DOHH2 (cell line): Measurements from ENCODE around the gene EFCAB12.
"Not testable (repeated sequence)": the region's sequence is repeated elsewhere in the genome, so short reads cannot be mapped to it uniquely, and the experiment has no call there.

Experiments
- H3F3A ChIP-seq: fragments of 200-600 bp; sonication (generic), shearing (Covaris generic); 2 replicates; pipeline ENCODE4 v1.6.0; 2016; ENCODE audit warnings: antibody characterized with exemption, mild to moderate bottlenecking; ENCODE audit not compliant: control insufficient read depth, insufficient read depth
- H3K27ac ChIP-seq: fragments of 200-600 bp; sonication (generic); 2 replicates; pipeline ENCODE4 v1.5.1; 2014; ENCODE audit warnings: low read depth, mild to moderate bottlenecking, low read length, moderate library complexity
- H3K27me3 ChIP-seq: fragments of 200-600 bp; sonication (generic); 2 replicates; pipeline ENCODE4 v1.6.1; 2014; ENCODE audit warnings: mild to moderate bottlenecking, low read length, mixed read lengths; ENCODE audit not compliant: control insufficient read depth
- H3K36me3 ChIP-seq: fragments of 200-600 bp; sonication (generic); 2 replicates; pipeline ENCODE4 v1.6.1; 2014; ENCODE audit warnings: mild to moderate bottlenecking, low read length, moderate library complexity, mixed read lengths; ENCODE audit not compliant: control insufficient read depth
- H3K4me1 ChIP-seq: fragments of 200-600 bp; sonication (generic); 2 replicates; pipeline ENCODE4 v1.6.1; 2014; ENCODE audit warnings: mild to moderate bottlenecking, low read length, mixed read lengths; ENCODE audit not compliant: control insufficient read depth
- H3K4me2 ChIP-seq: fragments of 200-600 bp; sonication (generic); 2 replicates; pipeline ENCODE4 v1.6.0; 2014; ENCODE audit warnings: mild to moderate bottlenecking, low read length, moderate library complexity
- H3K4me3 ChIP-seq: fragments of 200-600 bp; sonication (generic); 2 replicates; pipeline ENCODE4 v1.5.1; 2014; ENCODE audit warnings: mild to moderate bottlenecking, low read length, mixed read lengths
- H3K79me2 ChIP-seq: fragments of 200-600 bp; sonication (generic); 2 replicates; pipeline ENCODE4 v1.6.1; 2014; ENCODE audit warnings: mild to moderate bottlenecking, low read length, mixed read lengths; ENCODE audit not compliant: control insufficient read depth
- H3K9me2 ChIP-seq: fragments of 200-600 bp; sonication (generic); replicated peaks from 2 replicates; pipeline ENCODE4 v1.6.1; 2014; ENCODE audit warnings: mild to moderate bottlenecking, low read length, mixed read lengths; ENCODE audit not compliant: control insufficient read depth
- H3K9me3 ChIP-seq: fragments of 200-600 bp; sonication (generic); 2 replicates; pipeline ENCODE4 v1.6.1; 2014; ENCODE audit warnings: antibody characterized with exemption, low read length, mixed read lengths; ENCODE audit not compliant: control insufficient read depth, insufficient read depth
- H4K20me1 ChIP-seq: fragments of 200-600 bp; sonication (generic); 2 replicates; pipeline ENCODE4 v1.6.0; 2014; ENCODE audit warnings: low read depth, mild to moderate bottlenecking, antibody characterized with exemption, low read length, moderate library complexity; ENCODE audit not compliant: control insufficient read depth, insufficient read depth
- CTCF ChIP-seq: fragments of 200-600 bp; sonication (generic); IDR thresholded peaks from one replicate; pipeline ENCODE4 v1.5.1; 2014; ENCODE audit warnings: antibody characterized with exemption, mild to moderate bottlenecking, low read depth, low read length; ENCODE audit not compliant: poor library complexity, severe bottlenecking
- EZH2phosphoT487 ChIP-seq: fragments of 200-600 bp; sonication (generic); IDR thresholded peaks from 2 replicates; pipeline ENCODE4 v1.6.1; 2017; ENCODE audit warnings: borderline replicate concordance, mild to moderate bottlenecking, antibody characterized with exemption, low read length, moderate library complexity, mixed read lengths

The EFCAB12 gene

GRCh38 chr3:129399895-129400357 lies 28.5 kb downstream of the EFCAB12 start:
- H3K27ac ChIP-seq = peak overlapping the region; percentile 87
- no peaks in the 10 kb centered on the region for H3K9me2 ChIP-seq
- peaks cover 34% of the 10 kb centered on the region for H3K36me3 ChIP-seq

DNA sequence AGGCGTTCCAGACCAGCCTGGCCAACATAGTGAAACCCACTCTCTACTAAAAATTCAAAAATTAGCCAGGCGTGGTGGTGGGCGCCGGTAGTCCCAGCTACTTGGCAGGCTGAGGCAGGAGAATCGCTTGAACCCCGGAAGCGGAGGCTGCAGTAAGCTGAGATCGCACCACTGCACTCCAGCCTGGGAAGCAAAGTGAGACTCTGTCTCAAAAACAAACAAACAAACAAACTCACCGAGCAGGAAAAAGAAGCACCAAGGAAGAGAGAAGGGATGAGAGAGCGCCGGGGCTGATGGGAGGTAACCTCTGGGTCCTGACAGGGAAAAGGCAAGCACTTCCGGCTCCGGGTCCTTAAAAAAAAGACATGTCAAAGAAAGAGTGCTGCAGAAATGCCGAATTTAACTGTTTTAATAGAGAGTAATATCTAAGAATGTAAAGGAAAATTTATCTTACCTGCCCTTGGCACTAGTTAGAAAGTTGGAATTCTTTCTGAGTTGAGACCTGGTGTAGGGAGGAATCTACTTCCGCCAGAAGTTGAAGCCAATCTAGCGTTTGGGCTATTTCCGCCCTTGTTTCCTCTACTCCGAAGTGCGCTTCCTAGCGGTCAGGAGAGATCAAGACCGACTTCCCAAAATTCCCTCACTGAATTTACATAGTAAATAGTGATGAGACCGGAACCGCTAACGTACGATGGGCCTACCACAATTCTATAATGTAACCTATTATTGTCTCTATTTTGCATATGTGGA lies 29.1 kb downstream of the EFCAB12 start:
- TF ChIP-seq CTCF (peak; percentile 80), EZH2phosphoT487 (no peak)
- H3K4me2 ChIP-seq = peak overlapping the region; percentile 80
- peak overlapping the region; percentile 89 for H3K4me3 ChIP-seq
- H3F3A ChIP-seq = peaks cover 2% of the 10 kb centered on the region; the same call in 1 of the 2 replicates
- peaks cover 50% of the 10 kb centered on the region for H3K79me2 ChIP-seq
- H3K27me3 ChIP-seq = no peaks in the 10 kb centered on the region
- H3K27ac ChIP-seq = peak overlapping the region; percentile 87
- H4K20me1 ChIP-seq = peaks cover 15% of the 10 kb centered on the region
- peaks cover 42% of the 10 kb centered on the region for H3K4me1 ChIP-seq
- H3K9me3 ChIP-seq = no peaks in the 10 kb centered on the region
- H3K36me3 ChIP-seq = peaks cover 34% of the 10 kb centered on the region
- H3K9me2 ChIP-seq = no peaks in the 10 kb centered on the region

More at GRCh38 chr3:129399895-129400357, 28.5 kb downstream of the EFCAB12 start:
- H3F3A ChIP-seq = peaks cover 2% of the 10 kb centered on the region; the same call in 1 of the 2 replicates
- H3K79me2 ChIP-seq = peaks cover 44% of the 10 kb centered on the region
- H3K4me3 ChIP-seq = peak overlapping the region; percentile 89
- peak overlapping the region; percentile 80 for H3K4me2 ChIP-seq
- peaks cover 48% of the 10 kb centered on the region for H3K4me1 ChIP-seq
- no peak for TF ChIP-seq CTCF
- no peak for TF ChIP-seq EZH2phosphoT487
- no peaks in the 10 kb centered on the region for H3K27me3 ChIP-seq
- peaks cover 15% of the 10 kb centered on the region for H4K20me1 ChIP-seq
- H3K9me3 ChIP-seq = no peaks in the 10 kb centered on the region

GRCh38 chr3:129398803-129399144 lies 29.7 kb downstream of the EFCAB12 start:
- Histone ChIP-seq H3K9me2 (no peaks in the 10 kb centered on the region), H4K20me1 (peaks cover 15% of the 10 kb centered on the region), H3F3A (peaks cover 2% of the 10 kb centered on the region; the same call in 1 of the 2 replicates), H3K27me3 (no peaks in the 10 kb centered on the region), H3K27ac (peak overlapping the region; percentile 87), H3K4me1 (peaks cover 42% of the 10 kb centered on the region), H3K4me3 (peak overlapping the region; percentile 89), H3K4me2 (peak overlapping the region; percentile 80), H3K79me2 (peaks cover 52% of the 10 kb centered on the region), H3K36me3 (peaks cover 34% of the 10 kb centered on the region), H3K9me3 (no peaks in the 10 kb centered on the region)
- TF ChIP-seq EZH2phosphoT487 (no peak), CTCF (no peak)

DNA sequence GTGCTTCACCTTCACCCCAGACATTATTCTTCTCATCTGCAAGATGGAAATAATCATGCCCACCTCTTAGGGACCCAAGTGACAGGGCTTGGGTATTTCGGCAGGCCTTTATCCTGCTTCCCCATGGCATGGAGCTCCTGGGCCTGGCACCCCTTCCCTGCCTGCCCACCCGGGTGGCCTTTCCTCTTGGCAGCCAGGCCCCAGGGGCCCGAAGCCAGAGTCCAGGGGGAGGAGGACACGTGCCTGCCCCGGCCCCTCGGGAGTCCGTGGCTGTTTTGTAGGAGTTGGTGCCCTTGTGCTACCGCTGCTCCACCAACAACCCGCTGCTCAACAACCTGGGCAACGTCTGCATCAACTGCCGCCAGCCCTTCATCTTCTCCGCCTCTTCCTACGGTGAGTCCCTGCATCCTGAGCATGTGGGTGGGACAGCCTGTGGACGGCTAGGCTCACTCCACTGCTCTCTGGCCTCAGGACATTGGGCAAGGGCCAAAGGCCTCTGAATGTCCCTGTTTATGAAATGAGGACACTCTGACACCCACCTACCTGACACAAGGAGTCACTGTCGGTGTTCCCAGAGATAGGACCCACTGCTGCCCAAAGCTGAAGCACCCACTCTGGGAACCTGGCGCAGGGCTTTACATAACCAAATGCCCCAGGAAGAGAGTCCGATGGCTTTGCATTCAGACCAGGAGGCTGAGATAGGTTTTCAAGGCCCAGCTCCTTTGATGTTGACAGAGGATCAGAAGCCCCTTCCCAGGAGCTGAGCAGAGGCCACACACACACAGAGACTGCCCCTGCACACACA lies 34.5 kb downstream of the EFCAB12 start:
- Histone ChIP-seq H3K36me3 (peaks cover 65% of the 10 kb centered on the region), H3K4me1 (peaks cover 15% of the 10 kb centered on the region), H4K20me1 (peaks cover 15% of the 10 kb centered on the region), H3K79me2 (peaks cover 54% of the 10 kb centered on the region)
- H3K27ac ChIP-seq, H3K9me2 ChIP-seq, H3K9me3 ChIP-seq, H3F3A ChIP-seq, H3K4me3 ChIP-seq, H3K27me3 ChIP-seq, H3K4me2 ChIP-seq: not testable (repeated sequence)
